SH-SY5Y (cell line): Measurements from ENCODE around the gene RTCA.

Experiments
- GATA2 ChIP-seq: IDR thresholded peaks from 2 replicates; pipeline ENCODE4 v1.6.1; 2011; ENCODE audit warnings: mild to moderate bottlenecking, low read depth, low read length
- GATA3 ChIP-seq: IDR thresholded peaks from 2 replicates; pipeline ENCODE4 v1.6.1; 2011; ENCODE audit warnings: low read depth, mild to moderate bottlenecking, low read length, moderate library complexity

DNA sequence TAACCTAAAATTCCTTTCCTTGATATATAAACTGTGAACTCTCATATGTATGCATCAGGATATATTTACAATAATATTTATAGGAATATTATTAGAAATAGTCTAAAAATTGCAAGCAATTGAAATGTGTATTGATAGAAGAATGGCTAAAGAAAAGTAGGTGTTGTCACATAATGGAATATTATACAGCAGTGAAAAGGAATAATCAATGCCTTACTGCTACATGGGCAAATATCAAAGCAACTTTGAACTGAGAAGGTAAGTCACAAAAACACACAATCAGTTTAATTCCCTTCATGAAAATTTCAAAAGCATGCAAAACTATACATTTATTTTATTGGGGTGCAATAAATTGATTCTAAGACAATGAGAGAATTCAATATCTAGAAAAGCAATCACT is 50.6 kb downstream of the RTCA start:
- no peak for TF ChIP-seq GATA2
- no peak for TF ChIP-seq GATA3
